ENCODE measurements around the gene ACP4. TPM values are rescaled to one million over a fixed set of nuclear protein-coding genes. Genes with fewer than 3 reads are reported as not detected.

Gene ACP4
- total RNA-seq, 2 experiments from 2014 or later: not detected

- CTCF ChIA-PET: no interaction called here
Measured at GRCh38 chr19:50833117-50833801, 43.0 kb downstream of the ACP4 start, which contains the start of gene KLK15. TSS of gene KLK15 (minus strand) at chr19:50833574. CDS start at chr19:50831492, 2,082 bp downstream.

GRCh38 chr19:50833802-50834167 lies 43.6 kb downstream of the ACP4 start:
- ChIA-PET CTCF (no interaction called here), POLR2A (no interaction called here)

More at GRCh38 chr19:50833117-50833801, 43.0 kb downstream of the ACP4 start, which contains the start of gene KLK15:
- POLR2A ChIA-PET: no interaction called here

- ChIA-PET POLR2A (no interaction called here), CTCF (no interaction called here)
Measured at GRCh38 chr19:50835103-50835784, 45.0 kb downstream of the ACP4 start.

GRCh38 chr19:50835785-50836542 lies 45.7 kb downstream of the ACP4 start:
- POLR2A ChIA-PET: no interaction called here
- CTCF ChIA-PET: no interaction called here

GRCh38 chr19:50836543-50837195 lies 46.5 kb downstream of the ACP4 start:
- ChIA-PET POLR2A (no interaction called here), CTCF (interaction anchor here (1.2 kb wide), 1 partner anchor 32 kb away, joined by 3 read pairs; no protein-coding TSS in a partner anchor)

- CTCF ChIA-PET: interaction anchor here (1.2 kb wide), 1 partner anchor 32 kb away, joined by 3 read pairs; no protein-coding TSS in a partner anchor
- POLR2A ChIA-PET: no interaction called here
Measured at GRCh38 chr19:50837300-50837699, 47.1 kb downstream of the ACP4 start.

- POLR2A ChIA-PET: no interaction called here
- CTCF ChIA-PET: interaction anchor here (0.7 kb wide), 2 partner anchors 22 to 431 kb away, joined by 3 to 5 read pairs; no protein-coding TSS in a partner anchor
Measured at GRCh38 chr19:50838239-50838638, 48.0 kb downstream of the ACP4 start.

GRCh38 chr19:50839712-50840655 lies 49.8 kb downstream of the ACP4 start:
- ChIA-PET CTCF (no interaction called here), POLR2A (no interaction called here)

GRCh38 chr19:50842130-50842529 lies 51.9 kb downstream of the ACP4 start:
- ChIA-PET CTCF (no interaction called here), POLR2A (no interaction called here)

GRCh38 chr19:50843205-50843604 lies 53.0 kb downstream of the ACP4 start:
- CTCF ChIA-PET: no interaction called here

GRCh38 chr19:50843701-50844221 lies 53.5 kb downstream of the ACP4 start:
- ChIA-PET POLR2A (no interaction called here), CTCF (interaction anchor here (0.5 kb wide), 1 partner anchor 227 kb away, joined by 3 read pairs; no protein-coding TSS in a partner anchor)

More at GRCh38 chr19:50843205-50843604, 53.0 kb downstream of the ACP4 start:
- POLR2A ChIA-PET: no interaction called here

GRCh38 chr19:50844296-50844935 lies 54.2 kb downstream of the ACP4 start:
- POLR2A ChIA-PET: no interaction called here
- CTCF ChIA-PET: interaction anchor here (0.5 kb wide), 2 partner anchors 9 to 227 kb away, joined by 3 read pairs; no protein-coding TSS in a partner anchor

Other genes with a start within 250 kb of the ACP4 start
- not detected for gene LRRC4B, start 222.0 kb upstream of the ACP4 start, total RNA-seq
- under 1 TPM; 0.11 to 0.50 TPM for gene SYT3, start 150.5 kb upstream of the ACP4 start, total RNA-seq
- under 1 TPM; 0.44 to 0.67 TPM for gene C19orf81, start 141.0 kb upstream of the ACP4 start, total RNA-seq
- not detected for gene SHANK1, start 70.6 kb upstream of the ACP4 start, total RNA-seq
- under 1 TPM; 0.63 to 0.70 TPM for gene CLEC11A, start 67.1 kb upstream of the ACP4 start, total RNA-seq
- gene GPR32, start 20.0 kb upstream of the ACP4 start, total RNA-seq: not detected
- under 1 TPM in 1 of 2 experiments, not detected in 1; 0.29 TPM for gene KLK1, start 33.4 kb downstream of the ACP4 start, total RNA-seq
- gene KLK15, start 43.2 kb downstream of the ACP4 start, total RNA-seq: not detected
- gene KLK3, start 64.5 kb downstream of the ACP4 start, total RNA-seq: not detected
- not detected for gene KLK2, start 83.0 kb downstream of the ACP4 start, total RNA-seq
- not detected for gene KLK4, start 121.0 kb downstream of the ACP4 start, total RNA-seq
- not detected for gene KLK5, start 162.6 kb downstream of the ACP4 start, total RNA-seq
- not detected for gene KLK6, start 179.2 kb downstream of the ACP4 start, total RNA-seq
- not detected for gene KLK7, start 193.5 kb downstream of the ACP4 start, total RNA-seq
- not detected for gene KLK8, start 211.2 kb downstream of the ACP4 start, total RNA-seq
- gene KLK10, start 229.3 kb downstream of the ACP4 start, total RNA-seq: not detected
- not detected for gene KLK11, start 236.2 kb downstream of the ACP4 start, total RNA-seq
- not detected for gene KLK12, start 244.6 kb downstream of the ACP4 start, total RNA-seq